Measurements from ENCODE around the gene TLCD2.
"Not testable (repeated sequence)": the region's sequence is repeated elsewhere in the genome, so short reads cannot be mapped to it uniquely, and the experiment has no call there.

Gene TLCD2

DNA sequence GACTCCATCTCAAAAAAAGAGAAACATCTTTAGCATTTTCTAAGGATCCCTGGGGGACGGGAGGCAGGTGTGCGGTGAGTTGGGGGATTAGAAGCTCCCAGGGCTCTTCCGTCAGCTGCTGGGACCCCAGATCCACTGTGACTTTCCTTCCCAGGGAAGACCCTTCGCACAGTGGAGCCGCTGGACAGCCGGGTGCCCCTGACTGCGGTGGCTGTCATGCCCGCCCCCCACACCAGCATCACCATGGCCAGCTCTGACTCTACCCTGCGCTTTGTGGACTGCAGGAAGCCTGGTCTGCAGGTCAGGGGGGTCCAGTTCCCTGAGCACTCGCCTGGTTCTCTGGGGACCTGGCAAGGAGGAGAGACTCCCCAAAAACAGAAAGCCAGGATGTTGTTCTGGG lies 25.2 kb upstream of the TLCD2 start:
- no peak for DNase-seq

GRCh38 chr17:1733759-1734158 lies 23.6 kb upstream of the TLCD2 start:
- no peak for DNase-seq

DNA sequence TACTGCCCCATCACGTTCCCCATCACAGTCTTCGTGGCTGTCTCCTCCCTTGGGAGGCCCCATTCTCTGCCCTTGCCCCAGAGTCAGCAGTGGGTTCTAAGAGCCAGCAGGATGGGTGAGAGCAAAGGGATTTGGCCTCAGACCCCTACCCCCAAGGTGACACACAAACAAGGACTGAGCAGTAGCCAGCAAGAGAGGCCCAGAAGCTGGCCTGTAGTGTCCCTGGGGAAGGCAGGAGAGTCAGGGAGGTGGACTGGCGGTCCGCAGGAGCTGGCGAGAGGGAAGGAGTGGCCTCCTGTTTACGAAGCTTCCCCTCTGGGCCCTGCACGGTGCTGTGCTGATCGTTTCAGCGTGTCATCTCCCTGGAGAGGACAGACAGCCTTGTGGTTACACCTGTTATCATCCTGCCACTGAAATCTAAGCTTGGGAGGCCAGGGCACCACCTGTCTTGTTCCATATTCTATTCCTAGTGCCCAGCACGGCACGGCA lies 22.7 kb upstream of the TLCD2 start:
- DNase-seq, result no peak

GRCh38 chr17:1732241-1732832 lies 22.2 kb upstream of the TLCD2 start:
- no peak for DNase-seq

DNA sequence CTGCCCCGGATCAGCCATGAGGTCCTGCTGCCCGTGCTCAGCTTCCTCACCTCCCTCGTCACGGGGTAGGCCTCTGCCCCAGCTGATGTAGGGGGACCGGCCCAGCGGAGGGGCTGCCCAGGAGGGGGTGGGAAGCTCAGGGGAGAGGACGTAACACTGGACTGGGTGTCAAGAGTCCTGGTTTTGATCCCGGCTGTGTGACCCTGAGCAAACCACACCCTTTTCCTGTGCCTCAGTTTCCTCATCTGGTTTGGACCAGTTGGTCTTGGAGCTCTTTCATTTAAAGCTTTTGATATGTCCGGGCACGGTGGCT lies 21.0 kb upstream of the TLCD2 start:
- no peak for DNase-seq

- no peak for DNase-seq
Observed at GRCh38 chr17:1730326-1731193, 20.4 kb upstream of the TLCD2 start.

DNA sequence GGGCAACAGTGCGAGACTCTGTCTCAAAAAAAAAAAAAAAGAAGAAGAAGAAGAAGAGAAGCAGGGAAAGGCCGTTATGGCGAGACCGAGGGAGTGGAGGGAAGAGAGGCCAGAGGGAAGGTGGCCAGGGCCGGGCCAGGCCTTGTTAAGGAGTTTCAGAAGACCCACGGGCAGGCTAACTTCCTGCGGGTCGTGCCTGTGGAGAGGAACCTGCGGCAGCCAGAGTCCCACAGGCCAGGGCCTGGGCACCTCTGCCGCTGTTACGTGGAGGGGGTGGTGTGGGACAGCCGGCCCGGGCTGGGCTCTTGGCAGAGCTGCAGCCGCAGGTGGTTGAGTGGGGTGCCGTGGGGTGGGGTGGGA lies 19.8 kb upstream of the TLCD2 start:
- no peak for DNase-seq

- no peak for DNase-seq
Observed at GRCh38 chr17:1727876-1728630, 17.9 kb upstream of the TLCD2 start.

- no peak for DNase-seq
Observed at GRCh38 chr17:1727258-1727789, 17.1 kb upstream of the TLCD2 start.

DNA sequence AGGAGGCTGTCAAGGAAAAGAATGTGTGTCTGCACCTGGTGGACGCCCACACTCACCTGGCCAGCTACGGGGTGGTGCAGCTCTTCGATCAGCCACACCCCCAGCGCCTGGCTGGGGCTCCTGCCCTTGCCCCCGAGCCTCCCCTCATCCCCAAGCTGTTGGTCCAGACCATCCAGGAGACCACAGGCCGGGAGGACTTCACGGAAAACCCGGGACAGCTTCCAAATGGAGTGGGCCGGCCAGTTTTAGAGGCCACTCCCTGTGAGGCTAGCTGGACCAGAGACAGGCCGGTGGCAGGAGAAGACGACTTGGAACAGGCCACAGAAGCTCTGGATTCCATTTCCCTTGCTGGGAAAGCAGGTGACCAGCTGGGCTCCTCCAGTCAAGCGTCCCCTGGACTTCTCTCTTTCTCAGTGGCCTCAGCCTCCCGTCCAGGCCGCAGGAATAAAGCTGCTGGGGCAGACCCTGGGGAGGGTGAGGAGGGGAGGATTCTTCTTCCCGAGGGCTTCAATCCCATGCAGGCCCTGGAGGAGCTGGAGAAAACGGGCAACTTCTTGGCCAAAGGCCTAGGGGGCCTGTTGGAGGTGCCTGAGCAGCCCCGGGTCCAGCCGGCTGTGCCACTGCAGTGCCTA lies 16.6 kb upstream of the TLCD2 start:
- no peak for DNase-seq

DNA sequence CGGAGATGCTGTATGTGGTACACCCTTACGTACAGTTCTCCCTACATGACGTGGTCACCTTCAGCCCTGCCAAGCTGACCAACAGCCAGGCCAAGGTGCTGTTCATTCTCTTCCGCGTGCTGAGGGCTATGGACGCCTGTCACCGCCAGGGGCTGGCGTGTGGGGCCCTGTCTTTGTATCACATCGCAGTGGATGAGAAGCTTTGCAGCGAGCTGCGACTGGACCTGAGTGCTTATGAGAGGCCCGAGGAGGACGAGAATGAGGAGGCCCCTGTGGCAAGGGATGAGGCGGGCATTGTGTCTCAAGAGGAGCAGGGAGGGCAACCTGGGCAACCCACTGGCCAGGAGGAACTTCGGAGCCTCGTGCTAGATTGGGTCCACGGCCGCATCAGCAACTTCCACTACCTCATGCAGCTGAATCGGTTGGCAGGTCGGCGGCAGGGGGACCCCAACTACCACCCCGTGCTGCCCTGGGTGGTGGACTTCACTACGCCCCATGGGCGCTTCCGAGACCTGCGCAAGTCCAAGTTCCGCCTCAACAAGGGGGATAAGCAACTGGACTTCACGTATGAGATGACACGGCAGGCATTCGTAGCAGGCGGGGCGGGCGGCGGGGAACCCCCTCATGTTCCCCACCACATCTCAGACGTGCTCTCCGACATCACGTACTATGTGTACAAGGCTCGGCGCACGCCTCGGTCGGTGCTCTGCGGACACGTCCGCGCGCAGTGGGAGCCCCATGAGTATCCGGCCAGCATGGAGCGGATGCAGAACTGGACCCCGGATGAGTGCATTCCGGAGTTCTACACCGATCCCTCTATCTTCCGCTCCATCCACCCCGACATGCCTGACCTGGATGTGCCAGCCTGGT lies 15.7 kb upstream of the TLCD2 start:
- DNase-seq, result no peak

- DNase-seq, result no peak
Observed at GRCh38 chr17:1724869-1725641, 14.9 kb upstream of the TLCD2 start.

DNA sequence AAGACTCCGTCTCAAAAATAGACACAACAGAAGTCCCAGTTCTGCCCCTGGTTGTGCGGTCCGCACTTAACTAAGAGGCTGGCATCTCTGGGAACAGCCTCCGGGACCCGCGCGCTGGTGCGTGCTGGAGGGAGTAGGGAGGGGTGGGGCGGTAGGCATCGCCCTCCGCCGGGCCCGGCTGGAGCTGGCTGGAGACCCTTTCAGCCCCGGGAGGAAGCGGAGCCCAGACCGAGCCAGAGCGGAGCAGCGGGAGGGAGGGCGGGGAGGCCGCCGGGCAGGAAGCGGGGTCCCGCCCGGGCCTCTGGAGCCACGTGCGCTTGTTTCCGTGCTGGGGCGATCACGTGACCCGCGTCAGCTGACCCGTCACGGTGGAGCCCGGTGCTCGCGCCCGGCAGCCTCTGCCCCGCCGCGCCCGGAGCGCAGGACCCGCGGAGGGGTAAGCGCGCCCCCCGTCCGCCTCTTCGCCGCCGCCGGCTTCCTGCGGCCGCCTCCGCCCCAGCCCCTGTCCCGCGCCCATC lies 14.2 kb upstream of the TLCD2 start, which contains the start of gene WDR81:
Gene WDR81, plus strand, starts transcription at position 354 of the 518 bp plus-strand sequence. CDS start 256 bp downstream, outside the sequence.
- peak; percentile 88 for DNase-seq

GRCh38 chr17:1722022-1722421 lies 11.8 kb upstream of the TLCD2 start:
- not testable (repeated sequence) for DNase-seq

DNA sequence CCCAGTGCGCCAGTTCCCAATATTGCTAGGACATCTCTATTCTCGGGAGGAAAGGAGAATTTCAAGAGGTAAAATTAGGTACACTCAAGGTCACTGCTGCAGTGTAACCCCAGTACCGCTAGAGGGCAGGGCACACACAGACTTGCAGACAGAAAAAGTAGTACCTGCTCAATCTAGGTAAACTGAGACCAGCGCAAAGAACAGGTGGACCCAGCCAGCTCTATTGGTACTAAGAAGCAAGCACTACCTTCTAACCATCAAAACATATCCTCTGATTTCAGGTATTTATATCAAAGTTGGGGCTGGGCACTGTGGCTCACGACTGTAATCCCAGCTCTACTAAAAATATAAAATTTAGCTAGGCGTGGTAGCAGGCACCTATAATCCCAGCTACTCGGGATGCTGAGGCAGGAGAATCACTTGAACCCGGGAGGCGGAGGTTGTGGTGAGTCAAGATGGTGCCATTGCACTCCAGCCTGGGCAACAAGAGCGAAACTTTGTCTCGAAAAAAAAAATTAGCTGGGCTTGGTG lies 10.7 kb upstream of the TLCD2 start:
- peak; percentile 72 for DNase-seq

DNA sequence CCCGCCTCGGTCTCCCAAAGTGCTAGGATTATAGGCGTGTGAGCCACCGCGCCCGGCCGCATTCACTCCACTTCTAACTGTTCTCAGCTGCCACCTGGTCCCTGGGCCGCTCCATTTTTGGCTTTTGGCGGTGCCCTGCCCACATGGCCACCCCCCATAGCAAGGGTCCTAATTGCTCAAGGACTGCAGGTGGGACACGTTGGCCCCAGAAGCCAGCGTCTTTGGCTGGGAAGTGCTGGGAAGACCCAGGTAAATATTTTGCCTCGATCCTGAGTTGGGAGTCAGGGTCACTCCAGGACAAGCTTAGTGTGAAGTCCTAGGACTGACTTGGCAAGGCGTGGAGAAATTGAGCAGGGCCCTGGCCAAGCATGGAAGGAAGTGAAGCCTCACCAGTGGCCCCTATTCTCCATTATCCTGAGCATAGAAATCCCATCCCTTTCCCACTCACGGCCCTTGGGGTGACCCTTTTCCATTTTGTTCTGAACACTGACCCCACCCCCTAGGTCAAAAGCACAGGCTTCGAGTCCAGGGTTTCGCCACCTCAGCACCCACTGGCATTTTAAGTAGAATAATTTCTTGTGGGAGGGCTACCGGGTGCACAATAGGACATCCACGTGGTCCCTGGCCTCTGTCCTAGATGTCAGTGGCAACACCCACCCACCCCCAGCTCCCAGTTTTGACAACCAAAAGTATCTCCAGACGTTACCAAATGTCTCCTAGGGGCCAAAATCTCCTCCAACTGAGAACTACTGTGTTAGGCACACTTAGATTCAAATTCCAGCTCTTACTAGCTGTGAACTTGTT lies 8.4 kb upstream of the TLCD2 start:
- no peak for DNase-seq

- DNase-seq, result peak; percentile 89
Observed at GRCh38 chr17:1716912-1717695, 6.9 kb upstream of the TLCD2 start.

DNA sequence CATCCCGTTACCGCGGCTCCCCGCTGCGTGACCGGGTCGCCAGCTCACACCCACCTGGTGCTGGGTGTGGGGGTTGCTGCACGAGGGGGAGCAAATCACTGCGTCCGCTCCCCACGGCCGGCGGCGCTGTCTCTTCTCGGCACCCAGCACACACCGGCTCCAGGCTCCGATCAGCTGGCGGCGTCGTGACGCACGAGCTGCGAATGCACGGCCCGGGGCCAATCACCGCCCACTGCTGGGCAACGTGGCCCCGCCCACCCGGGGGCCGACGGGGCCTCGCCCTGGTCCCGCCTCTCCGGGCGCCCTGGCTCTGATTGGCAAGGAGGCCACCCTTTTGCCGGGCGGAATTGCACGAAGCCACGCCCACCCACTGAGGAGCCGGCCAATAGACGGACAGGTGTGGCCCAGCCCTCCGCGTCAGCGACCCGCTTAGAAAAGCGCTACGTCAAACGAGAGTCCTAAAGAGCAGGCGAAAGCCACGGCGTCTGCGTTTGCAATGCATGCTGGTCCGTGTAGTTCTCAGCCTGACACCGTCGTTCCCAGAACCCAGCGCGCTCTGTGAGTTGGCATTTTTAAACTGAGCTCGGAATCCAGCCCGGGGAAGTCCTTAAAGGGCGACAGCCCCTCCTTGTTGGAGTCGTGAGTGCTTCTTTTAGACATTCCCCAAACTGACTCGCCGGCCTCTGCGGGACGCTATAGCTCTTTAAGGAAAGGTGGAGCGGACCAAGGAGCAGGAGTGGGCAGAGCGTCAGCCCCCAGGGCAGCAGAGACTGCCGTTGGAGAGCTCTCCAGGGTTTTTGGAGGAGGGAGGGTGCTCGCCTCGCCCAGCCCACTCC lies 6.1 kb upstream of the TLCD2 start:
- peak; percentile 100 for DNase-seq
